Measurements from ENCODE around the gene ERF. TPM values are rescaled to one million over a fixed set of nuclear protein-coding genes. Genes with fewer than 3 reads are reported as not detected.

The ERF gene
- total RNA-seq, 1 donor from 2014 or later, result 28.0 TPM

GRCh38 chr19:42282819-42283187 lies 27.9 kb upstream of the ERF start:
- H3K4me1 Mint-ChIP-seq (ENCODE audit: low read depth, unreplicated experiment), result peaks cover 25% of the 10 kb centered on the region
- H3K4me3 Mint-ChIP-seq (ENCODE audit: unreplicated experiment), result peak overlapping the region; percentile 91
- DNase-seq, result no peak
- peak overlapping the region; percentile 93 for H3K27ac Mint-ChIP-seq (ENCODE audit: unreplicated experiment)
- peaks cover 19% of the 10 kb centered on the region for H3K9me3 Mint-ChIP-seq (ENCODE audit: unreplicated experiment)
- no peaks in the 10 kb centered on the region for H3K36me3 Mint-ChIP-seq (ENCODE audit: unreplicated experiment)
- no peak for TF ChIP-seq CTCF (IDR thresholded peaks at IDR 0.05; ENCODE audit: partially characterized antibody, unreplicated experiment)
- H3K27me3 Mint-ChIP-seq (ENCODE audit: unreplicated experiment), result peaks cover 22% of the 10 kb centered on the region

GRCh38 chr19:42281827-42282762 lies 27.2 kb upstream of the ERF start:
- peaks cover 25% of the 10 kb centered on the region for H3K4me1 Mint-ChIP-seq (ENCODE audit: low read depth, unreplicated experiment)
- H3K27me3 Mint-ChIP-seq (ENCODE audit: unreplicated experiment), result peaks cover 23% of the 10 kb centered on the region
- no peak for DNase-seq
- TF ChIP-seq CTCF (IDR thresholded peaks at IDR 0.05; ENCODE audit: partially characterized antibody, unreplicated experiment), result no peak
- H3K4me3 Mint-ChIP-seq (ENCODE audit: unreplicated experiment), result peak overlapping the region; percentile 91
- H3K9me3 Mint-ChIP-seq (ENCODE audit: unreplicated experiment), result peaks cover 19% of the 10 kb centered on the region
- no peaks in the 10 kb centered on the region for H3K36me3 Mint-ChIP-seq (ENCODE audit: unreplicated experiment)
- H3K27ac Mint-ChIP-seq (ENCODE audit: unreplicated experiment), result peak overlapping the region; percentile 93

- H3K27ac Mint-ChIP-seq (ENCODE audit: unreplicated experiment), result peak overlapping the region; percentile 93
- DNase-seq, result peak; percentile 66
- H3K4me1 Mint-ChIP-seq (ENCODE audit: low read depth, unreplicated experiment), result peaks cover 24% of the 10 kb centered on the region
- H3K9me3 Mint-ChIP-seq (ENCODE audit: unreplicated experiment), result peaks cover 18% of the 10 kb centered on the region
- TF ChIP-seq CTCF (IDR thresholded peaks at IDR 0.05; ENCODE audit: partially characterized antibody, unreplicated experiment), result no peak
- no peaks in the 10 kb centered on the region for H3K36me3 Mint-ChIP-seq (ENCODE audit: unreplicated experiment)
- peaks cover 22% of the 10 kb centered on the region for H3K27me3 Mint-ChIP-seq (ENCODE audit: unreplicated experiment)
- peak overlapping the region; percentile 91 for H3K4me3 Mint-ChIP-seq (ENCODE audit: unreplicated experiment)
These were observed 26.4 kb upstream of the ERF start for GRCh38 chr19:42281146-42281826.

GRCh38 chr19:42280815-42281145 lies 25.9 kb upstream of the ERF start:
- Mint-ChIP-seq H3K27ac (ENCODE audit: unreplicated experiment) (no peak overlapping the region), H3K27me3 (ENCODE audit: unreplicated experiment) (peaks cover 22% of the 10 kb centered on the region), H3K4me3 (ENCODE audit: unreplicated experiment) (no peak overlapping the region), H3K9me3 (ENCODE audit: unreplicated experiment) (peaks cover 17% of the 10 kb centered on the region), H3K4me1 (ENCODE audit: low read depth, unreplicated experiment) (peaks cover 22% of the 10 kb centered on the region), H3K36me3 (ENCODE audit: unreplicated experiment) (no peaks in the 10 kb centered on the region)
- no peak for TF ChIP-seq CTCF (IDR thresholded peaks at IDR 0.05; ENCODE audit: partially characterized antibody, unreplicated experiment)
- DNase-seq, result no peak

Data from glutamatergic neuron (in vitro differentiated cells).